H9 (cell line): Measurements from ENCODE around the gene RPS15. TPM values are rescaled to one million over a fixed set of nuclear protein-coding genes. Genes with fewer than 3 reads are reported as not detected.

Experiments
- DNase-seq: peaks from one replicate; pipeline ENCODE4 v3.0.0-alpha.2; 2017
- H2AFZ ChIP-seq: one replicate; pipeline ENCODE4 v1.6.1; 2013; ENCODE audit warnings: mild to moderate bottlenecking, low read length, control low read depth, moderate library complexity
- H2AK5ac ChIP-seq: 2 replicates; pipeline ENCODE4 v1.6.1; 2013; ENCODE audit warnings: low read length, control low read depth, mixed read lengths; ENCODE audit not compliant: insufficient read length
- H2BK120ac ChIP-seq: one replicate; pipeline ENCODE4 v1.6.1; 2013; ENCODE audit warnings: low read depth, mild to moderate bottlenecking, low read length, control low read depth, inconsistent platforms; ENCODE audit not compliant: poor library complexity, severe bottlenecking
- H2BK12ac ChIP-seq: 2 replicates; pipeline ENCODE4 v1.6.1; 2013; ENCODE audit warnings: low read length, control low read depth, mixed read lengths, low read depth; ENCODE audit not compliant: insufficient read length
- H2BK15ac ChIP-seq: 2 replicates; pipeline ENCODE4 v1.6.1; 2013; ENCODE audit warnings: low read depth, low read length, control low read depth
- H2BK20ac ChIP-seq: one replicate; pipeline ENCODE4 v1.6.1; 2013; ENCODE audit warnings: low read depth, mild to moderate bottlenecking, low read length, control low read depth, inconsistent platforms; ENCODE audit not compliant: poor library complexity, severe bottlenecking
- H2BK5ac ChIP-seq: 2 replicates; pipeline ENCODE4 v1.6.1; 2013; ENCODE audit warnings: low read length, control low read depth, mixed read lengths; ENCODE audit not compliant: insufficient read length
- H3K14ac ChIP-seq: 2 replicates; pipeline ENCODE4 v1.6.1; 2013; ENCODE audit warnings: low read length, control low read depth; ENCODE audit not compliant: insufficient read depth
- H3K18ac ChIP-seq: 2 replicates; pipeline ENCODE4 v1.6.1; 2013; ENCODE audit warnings: low read depth, mild to moderate bottlenecking, mixed read lengths, low read length, control low read depth; ENCODE audit not compliant: insufficient read length
- H3K23ac ChIP-seq: 2 replicates; pipeline ENCODE4 v1.6.1; 2013; ENCODE audit warnings: low read length, control low read depth, mixed read lengths, low read depth; ENCODE audit not compliant: insufficient read length
- H3K23me2 ChIP-seq: 2 replicates; pipeline ENCODE4 v1.6.1; 2013; ENCODE audit warnings: low read depth, mild to moderate bottlenecking, mixed read lengths, low read length, control low read depth; ENCODE audit not compliant: insufficient read length, poor library complexity, severe bottlenecking
- H3K27ac ChIP-seq: 2 replicates; pipeline ENCODE4 v1.5.1; 2013; ENCODE audit warnings: low read length, control low read depth, mixed read lengths, low read depth; ENCODE audit not compliant: insufficient read length
- H3K27me3 ChIP-seq: 2 replicates; pipeline ENCODE4 v1.6.1; 2013; ENCODE audit warnings: low read length, control low read depth, inconsistent platforms; ENCODE audit not compliant: insufficient read depth
- H3K4ac ChIP-seq: 2 replicates; pipeline ENCODE4 v1.6.1; 2013; ENCODE audit warnings: low read depth, mild to moderate bottlenecking, control low read depth, inconsistent platforms, low read length, moderate library complexity
- H3K4me1 ChIP-seq: 2 replicates; pipeline ENCODE4 v1.6.1; 2013; ENCODE audit warnings: low read length, control low read depth, inconsistent platforms; ENCODE audit not compliant: insufficient read depth
- H3K4me2 ChIP-seq: 2 replicates; pipeline ENCODE4 v1.6.1; 2013; ENCODE audit warnings: low read length, control low read depth, mixed read lengths; ENCODE audit not compliant: insufficient read length, insufficient read depth
- H3K56ac ChIP-seq: 2 replicates; pipeline ENCODE4 v1.6.1; 2013; ENCODE audit warnings: low read depth, mild to moderate bottlenecking, mixed read lengths, low read length, control low read depth; ENCODE audit not compliant: insufficient read length
- H3K79me1 ChIP-seq: 2 replicates; pipeline ENCODE4 v1.6.1; 2013; ENCODE audit warnings: low read depth, mild to moderate bottlenecking, moderate library complexity, low read length, control low read depth, inconsistent platforms; ENCODE audit not compliant: insufficient read depth, poor library complexity, severe bottlenecking
- H3K79me2 ChIP-seq: 2 replicates; pipeline ENCODE4 v1.6.1; 2013; ENCODE audit warnings: low read length, control low read depth, inconsistent platforms; ENCODE audit not compliant: insufficient read depth
- H3K9ac ChIP-seq: 2 replicates; pipeline ENCODE4 v1.6.1; 2013; ENCODE audit warnings: low read length, control low read depth, mixed read lengths; ENCODE audit not compliant: insufficient read length; ENCODE audit errors: extremely low read depth
- H3K9me3 ChIP-seq: one replicate; pipeline ENCODE4 v1.6.1; 2013; ENCODE audit warnings: low read depth, low read length, inconsistent platforms; ENCODE audit not compliant: control insufficient read depth
- H3T11ph ChIP-seq: one replicate; pipeline ENCODE4 v1.6.1; 2013; ENCODE audit warnings: mild to moderate bottlenecking, low read length, control low read depth, inconsistent platforms
- H4K20me1 ChIP-seq: one replicate; pipeline ENCODE4 v1.6.1; 2013; ENCODE audit not compliant: control insufficient read depth, insufficient read length, insufficient read depth
- H4K5ac ChIP-seq: 2 replicates; pipeline ENCODE4 v1.6.1; 2013; ENCODE audit warnings: low read depth, mild to moderate bottlenecking, mixed read lengths, low read length, control low read depth; ENCODE audit not compliant: insufficient read length
- H4K8ac ChIP-seq: replicated peaks from 2 replicates; pipeline ENCODE4 v1.6.1; 2013; ENCODE audit warnings: low read length, control low read depth, mixed read lengths, low read depth; ENCODE audit not compliant: insufficient read length
- H4K91ac ChIP-seq: 2 replicates; pipeline ENCODE4 v1.6.1; 2013; ENCODE audit warnings: low read depth, mild to moderate bottlenecking, moderate library complexity, mixed read lengths, low read length, control low read depth; ENCODE audit not compliant: insufficient read length
- H3K27ac Mint-ChIP-seq, 3 experiments: 2 replicates in 2 of 3; 3 replicates in 1 of 3; pipeline ENCODE4 v1.8.0; 2020 to 2021; ENCODE audit warnings: mixed read lengths in 3 of 3, mild to moderate bottlenecking in 1 of 3, moderate library complexity in 1 of 3
- H3K27me3 Mint-ChIP-seq: 2 replicates; pipeline ENCODE4 v1.8.0; 2021; ENCODE audit warnings: low read depth, mild to moderate bottlenecking, moderate library complexity, mixed read lengths
- H3K36me3 Mint-ChIP-seq, 3 experiments: 2 replicates in 2 of 3; 3 replicates in 1 of 3; pipeline ENCODE4 v1.8.0; 2020 to 2021; ENCODE audit warnings: low read depth in 3 of 3, mixed read lengths in 3 of 3; ENCODE audit not compliant: insufficient read depth in 1 of 3
- H3K4me1 Mint-ChIP-seq, 2 experiments: 2 replicates each; pipeline ENCODE4 v1.8.0; 2020; ENCODE audit warnings: mixed read lengths in 2 of 2
- H3K4me3 Mint-ChIP-seq, 2 experiments: 2 replicates in 1 of 2; 3 replicates in 1 of 2; pipeline ENCODE4 v1.8.0; 2020 to 2021; ENCODE audit warnings: mild to moderate bottlenecking in 2 of 2, mixed read lengths in 2 of 2, moderate library complexity in 1 of 2
- H3K9me3 Mint-ChIP-seq, 2 experiments: 2 replicates in 1 of 2; 3 replicates in 1 of 2; pipeline ENCODE4 v1.8.0; 2020; ENCODE audit warnings: mild to moderate bottlenecking in 2 of 2, mixed read lengths in 2 of 2, moderate library complexity in 1 of 2
- WGBS: extraction: QIAGEN DNeasy Blood & Tissue Kit; methylation state at CpG from one replicate; pipeline ENCODE4 v1.1.7; 2013; ENCODE audit warnings: missing lambda C conversion rate, low lambda C conversion rate, mixed read lengths; ENCODE audit not compliant: insufficient read length; ENCODE audit errors: extremely low coverage; 5-methylcytosine and 5-hydroxymethylcytosine counted together
- total RNA-seq: library from RNA; stranded (reverse); gene quantifications from 2 replicates; pipeline ENCODE4 v1.2.1, GENCODE V29; 2021
- TF ChIP-seq, protein P1 (sequence below): fragments of 200-600 bp; sonication (generic); conservative IDR thresholded peaks from 3 replicates; pipeline ENCODE4 v1.8.0; 2021; ENCODE audit warnings: antibody characterized with exemption, mild to moderate bottlenecking

Gene RPS15
- total RNA-seq, 1 experiment from 2014 or later = 1,628 TPM

DNA sequence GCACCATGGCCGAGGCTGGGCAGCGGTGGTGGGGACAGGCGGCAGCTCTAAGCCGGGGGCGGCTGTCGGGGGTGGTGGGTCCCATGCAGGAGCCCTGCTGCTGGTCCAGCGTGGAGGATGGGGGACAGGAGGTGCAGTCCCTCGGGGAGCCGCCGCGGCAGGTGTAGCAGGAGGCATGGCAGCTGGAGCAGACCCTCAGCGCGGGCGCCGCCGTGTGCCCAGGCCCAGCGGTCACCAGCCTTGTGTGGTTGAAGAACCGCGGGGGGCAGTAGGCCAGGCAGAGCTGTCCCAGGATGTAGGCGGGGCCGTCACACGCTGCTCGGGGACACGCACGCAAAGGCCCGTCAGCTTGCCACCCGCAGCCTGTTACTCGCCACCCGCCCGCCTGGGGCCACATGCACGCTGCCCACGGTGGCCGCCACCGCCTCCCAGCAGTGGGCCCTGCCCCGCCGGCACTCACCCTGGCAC is 43.7 kb downstream of the RPS15 start:
- Histone ChIP-seq H2BK120ac (no peak overlapping the region), H3K9ac (no peak overlapping the region), H2BK15ac (no peak overlapping the region), H3K23me2 (peaks cover 3% of the 10 kb centered on the region), H2AFZ (no peak overlapping the region), H3K4ac (no peak overlapping the region), H2BK12ac (no peak overlapping the region), H2AK5ac (no peak overlapping the region), H3K27me3 (no peaks in the 10 kb centered on the region), H4K20me1 (no peaks in the 10 kb centered on the region), H3K14ac (no peak overlapping the region; the same call in 1 of the 2 replicates), H3K9me3 (no peaks in the 10 kb centered on the region), H4K91ac (no peak overlapping the region), H3K4me2 (no peak overlapping the region), H2BK5ac (no peak overlapping the region), H3K23ac (no peak overlapping the region), H3K56ac (no peak overlapping the region), H3K18ac (no peak overlapping the region), H3K79me2 (no peaks in the 10 kb centered on the region), H3K79me1 (no peaks in the 10 kb centered on the region), H4K8ac (no peak overlapping the region), H3T11ph (no peak overlapping the region), H3K27ac (no peak overlapping the region), H3K4me1 (no peaks in the 10 kb centered on the region), H2BK20ac (no peak overlapping the region), H4K5ac (no peak overlapping the region)
- Mint-ChIP-seq H3K4me3 (no peak overlapping the region), H3K27me3 (no peaks in the 10 kb centered on the region; the same call in 1 of the 2 replicates), H3K9me3 (no peaks in the 10 kb centered on the region), H3K27ac (no peak overlapping the region), H3K36me3 (peaks cover 5 to 10% (median 7%) of the 10 kb centered on the region in 3 experiments; a peak in 6 of 7 replicates), H3K4me1 (peaks cover 0 to 9% of the 10 kb centered on the region in 2 experiments; a peak in 2 of 4 replicates)
- TF ChIP-seq, protein P1, sequence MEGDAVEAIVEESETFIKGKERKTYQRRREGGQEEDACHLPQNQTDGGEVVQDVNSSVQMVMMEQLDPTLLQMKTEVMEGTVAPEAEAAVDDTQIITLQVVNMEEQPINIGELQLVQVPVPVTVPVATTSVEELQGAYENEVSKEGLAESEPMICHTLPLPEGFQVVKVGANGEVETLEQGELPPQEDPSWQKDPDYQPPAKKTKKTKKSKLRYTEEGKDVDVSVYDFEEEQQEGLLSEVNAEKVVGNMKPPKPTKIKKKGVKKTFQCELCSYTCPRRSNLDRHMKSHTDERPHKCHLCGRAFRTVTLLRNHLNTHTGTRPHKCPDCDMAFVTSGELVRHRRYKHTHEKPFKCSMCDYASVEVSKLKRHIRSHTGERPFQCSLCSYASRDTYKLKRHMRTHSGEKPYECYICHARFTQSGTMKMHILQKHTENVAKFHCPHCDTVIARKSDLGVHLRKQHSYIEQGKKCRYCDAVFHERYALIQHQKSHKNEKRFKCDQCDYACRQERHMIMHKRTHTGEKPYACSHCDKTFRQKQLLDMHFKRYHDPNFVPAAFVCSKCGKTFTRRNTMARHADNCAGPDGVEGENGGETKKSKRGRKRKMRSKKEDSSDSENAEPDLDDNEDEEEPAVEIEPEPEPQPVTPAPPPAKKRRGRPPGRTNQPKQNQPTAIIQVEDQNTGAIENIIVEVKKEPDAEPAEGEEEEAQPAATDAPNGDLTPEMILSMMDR = no peak
- DNase-seq = no peak
- WGBS = no CpG with 5 or more reads among the region's 36 CpGs
